Neural crest cell (in vitro differentiated cells): ENCODE data around the gene SND1. TPM values are rescaled to one million over a fixed set of nuclear protein-coding genes. Genes with fewer than 3 reads are reported as not detected.

Source experiments
- DNase-seq: peaks from one replicate; pipeline ENCODE4 v3.0.0; 2021; ENCODE audit warnings: low read depth, mixed read lengths, low spot score
- H3K27ac Mint-ChIP-seq: one replicate; pipeline ENCODE4 v1.8.0; 2021; ENCODE audit warnings: mild to moderate bottlenecking, mixed read lengths; ENCODE audit not compliant: unreplicated experiment
- H3K27me3 Mint-ChIP-seq: 2 replicates; pipeline ENCODE4 v1.8.0; 2021; ENCODE audit warnings: low read depth, mild to moderate bottlenecking, mixed read lengths
- H3K36me3 Mint-ChIP-seq: 2 replicates; pipeline ENCODE4 v1.8.0; 2021; ENCODE audit warnings: low read depth, mild to moderate bottlenecking, mixed read lengths
- H3K4me1 Mint-ChIP-seq: 2 replicates; pipeline ENCODE4 v1.8.0; 2021; ENCODE audit warnings: mixed read lengths
- H3K4me3 Mint-ChIP-seq: one replicate; pipeline ENCODE4 v1.8.0; 2021; ENCODE audit warnings: mild to moderate bottlenecking, mixed read lengths
- H3K9me3 Mint-ChIP-seq: 2 replicates; pipeline ENCODE4 v1.8.0; 2021; ENCODE audit warnings: mixed read lengths
- total RNA-seq: library from RNA; stranded (reverse); gene quantifications from 2 replicates; pipeline ENCODE4 v1.2.1, GENCODE V29; 2021
- TF ChIP-seq, protein P1 (sequence below): fragments of 200-600 bp; sonication (generic); conservative IDR thresholded peaks from 2 replicates; pipeline ENCODE4 v1.5.0; 2021; ENCODE audit warnings: antibody characterized with exemption, mild to moderate bottlenecking

The SND1 gene
- total RNA-seq, 1 donor from 2014 or later: 184 TPM

GRCh38 chr7:128094686-128095085 lies 442.7 kb downstream of the SND1 start:
- Mint-ChIP-seq H3K27ac (no peak overlapping the region), H3K9me3 (no peaks in the 10 kb centered on the region)

GRCh38 chr7:128097211-128097731 lies 445.3 kb downstream of the SND1 start:
- DNase-seq: no peak
- TF ChIP-seq, protein P1, sequence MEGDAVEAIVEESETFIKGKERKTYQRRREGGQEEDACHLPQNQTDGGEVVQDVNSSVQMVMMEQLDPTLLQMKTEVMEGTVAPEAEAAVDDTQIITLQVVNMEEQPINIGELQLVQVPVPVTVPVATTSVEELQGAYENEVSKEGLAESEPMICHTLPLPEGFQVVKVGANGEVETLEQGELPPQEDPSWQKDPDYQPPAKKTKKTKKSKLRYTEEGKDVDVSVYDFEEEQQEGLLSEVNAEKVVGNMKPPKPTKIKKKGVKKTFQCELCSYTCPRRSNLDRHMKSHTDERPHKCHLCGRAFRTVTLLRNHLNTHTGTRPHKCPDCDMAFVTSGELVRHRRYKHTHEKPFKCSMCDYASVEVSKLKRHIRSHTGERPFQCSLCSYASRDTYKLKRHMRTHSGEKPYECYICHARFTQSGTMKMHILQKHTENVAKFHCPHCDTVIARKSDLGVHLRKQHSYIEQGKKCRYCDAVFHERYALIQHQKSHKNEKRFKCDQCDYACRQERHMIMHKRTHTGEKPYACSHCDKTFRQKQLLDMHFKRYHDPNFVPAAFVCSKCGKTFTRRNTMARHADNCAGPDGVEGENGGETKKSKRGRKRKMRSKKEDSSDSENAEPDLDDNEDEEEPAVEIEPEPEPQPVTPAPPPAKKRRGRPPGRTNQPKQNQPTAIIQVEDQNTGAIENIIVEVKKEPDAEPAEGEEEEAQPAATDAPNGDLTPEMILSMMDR: no peak
- Mint-ChIP-seq H3K4me3 (no peak overlapping the region), H3K4me1 (peaks cover 11% of the 10 kb centered on the region), H3K36me3 (peaks cover 2% of the 10 kb centered on the region), H3K27me3 (peaks cover 14% of the 10 kb centered on the region), H3K27ac (no peak overlapping the region), H3K9me3 (no peaks in the 10 kb centered on the region)

More at GRCh38 chr7:128094686-128095085, 442.7 kb downstream of the SND1 start:
- peaks cover 11% of the 10 kb centered on the region for H3K36me3 Mint-ChIP-seq
- no peak overlapping the region for H3K4me3 Mint-ChIP-seq
- TF ChIP-seq, protein P1: no peak
- no peaks in the 10 kb centered on the region for H3K27me3 Mint-ChIP-seq
- H3K4me1 Mint-ChIP-seq: peaks cover 11% of the 10 kb centered on the region
- no peak for DNase-seq

DNA sequence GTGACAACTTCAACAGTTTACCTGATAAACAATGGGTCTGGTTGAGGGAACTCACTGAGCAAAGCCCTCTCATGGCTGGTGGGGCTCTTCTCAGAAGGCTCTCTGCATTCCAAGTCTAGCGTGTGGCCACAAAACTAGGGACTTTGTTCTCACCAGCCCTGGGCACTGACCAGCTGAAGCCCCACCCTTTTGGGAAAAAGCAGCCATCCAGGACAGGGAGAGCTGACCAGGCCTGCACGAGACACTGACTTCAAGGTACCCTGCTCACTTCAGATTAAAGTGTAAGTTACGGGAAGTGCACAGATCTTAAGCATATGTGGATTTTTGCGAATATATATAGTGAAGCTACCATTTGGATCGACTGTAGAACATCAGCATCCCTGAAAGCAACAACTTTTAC lies 446.6 kb downstream of the SND1 start:
- DNase-seq: no peak
- Mint-ChIP-seq H3K27ac (peak overlapping the region; percentile 19), H3K4me1 (peaks cover 10% of the 10 kb centered on the region), H3K27me3 (peaks cover 25% of the 10 kb centered on the region), H3K36me3 (peaks cover 2% of the 10 kb centered on the region), H3K9me3 (no peaks in the 10 kb centered on the region), H3K4me3 (no peak overlapping the region)
- TF ChIP-seq, protein P1: no peak

GRCh38 chr7:128099204-128099671 lies 447.2 kb downstream of the SND1 start:
- no peak overlapping the region for H3K27ac Mint-ChIP-seq
- DNase-seq: no peak
- H3K9me3 Mint-ChIP-seq: no peaks in the 10 kb centered on the region
- TF ChIP-seq, protein P1: no peak
- no peak overlapping the region for H3K4me3 Mint-ChIP-seq
- H3K36me3 Mint-ChIP-seq: peaks cover 2% of the 10 kb centered on the region
- H3K27me3 Mint-ChIP-seq: peaks cover 28% of the 10 kb centered on the region
- H3K4me1 Mint-ChIP-seq: peaks cover 6% of the 10 kb centered on the region

DNA sequence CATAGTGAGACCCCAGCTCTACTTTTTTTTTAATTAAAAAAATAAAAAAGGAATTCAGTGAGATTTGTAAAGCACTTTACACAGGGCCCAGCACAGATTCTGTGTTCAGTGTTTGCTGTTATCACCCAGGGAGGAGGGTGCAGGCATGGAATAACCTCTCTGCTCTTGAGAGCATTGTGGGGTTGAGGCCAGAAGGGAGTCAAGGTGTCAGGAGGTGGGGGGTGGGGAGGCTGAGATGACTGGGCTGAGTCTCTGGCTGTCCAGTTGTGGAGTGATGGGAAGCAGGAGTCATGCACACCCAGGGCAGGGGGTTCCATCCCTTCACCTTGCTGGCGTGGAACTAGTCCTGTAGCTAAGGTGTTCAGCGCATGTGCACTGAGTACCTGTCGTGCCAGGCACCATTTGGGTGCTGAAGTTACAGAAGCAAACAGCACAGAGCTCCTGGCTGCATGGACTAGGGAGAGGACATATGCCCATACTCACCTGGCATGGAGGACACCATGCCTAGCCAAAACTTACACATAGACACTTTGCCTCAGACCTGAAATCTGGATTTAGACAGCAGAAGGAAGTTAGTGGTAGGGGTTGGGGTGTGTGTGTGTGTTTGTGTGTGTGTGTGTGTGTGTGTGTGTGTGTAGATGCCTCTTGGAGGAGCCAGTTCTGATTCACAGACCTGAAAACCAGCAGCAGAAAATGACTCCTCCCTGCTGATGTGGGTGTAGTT lies 448.4 kb downstream of the SND1 start:
- Mint-ChIP-seq H3K36me3 (peaks cover 5% of the 10 kb centered on the region), H3K4me3 (peak overlapping the region; percentile 39), H3K27me3 (peaks cover 37% of the 10 kb centered on the region), H3K27ac (no peak overlapping the region), H3K9me3 (no peaks in the 10 kb centered on the region), H3K4me1 (peaks cover 10% of the 10 kb centered on the region)
- DNase-seq: no peak
- TF ChIP-seq, protein P1: no peak
